ENCODE measurements around the gene TRPV2.

TRPV2 gene

GRCh38 chr17:16477666-16478065, 62.3 kb downstream of the TRPV2 start:
- DNase-seq = no peak

- no peak for DNase-seq
Observed at GRCh38 chr17:16478649-16479048, 63.3 kb downstream of the TRPV2 start.

DNA sequence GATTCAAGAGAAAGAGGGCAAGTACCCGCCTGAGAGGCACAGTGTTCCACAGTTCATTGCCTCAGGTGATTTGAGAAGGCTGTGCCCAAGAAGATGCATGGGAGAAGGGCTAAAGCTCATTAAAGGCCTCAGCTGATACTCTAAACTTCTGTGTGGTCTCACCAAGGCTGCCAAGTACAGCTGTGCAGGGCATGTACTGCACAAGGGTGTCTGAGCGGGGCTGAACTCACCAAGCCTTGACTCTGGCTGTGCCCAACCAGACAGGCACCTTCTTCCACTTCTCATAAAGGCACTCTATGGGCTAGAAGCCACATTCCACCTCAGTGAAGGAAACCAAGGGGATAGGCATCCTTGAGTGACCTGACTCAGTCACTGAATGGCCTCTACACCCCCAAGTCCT, 63.9 kb downstream of the TRPV2 start:
- DNase-seq = no peak

- DNase-seq = no peak
Observed at GRCh38 chr17:16480995-16481394, 65.6 kb downstream of the TRPV2 start.

DNA sequence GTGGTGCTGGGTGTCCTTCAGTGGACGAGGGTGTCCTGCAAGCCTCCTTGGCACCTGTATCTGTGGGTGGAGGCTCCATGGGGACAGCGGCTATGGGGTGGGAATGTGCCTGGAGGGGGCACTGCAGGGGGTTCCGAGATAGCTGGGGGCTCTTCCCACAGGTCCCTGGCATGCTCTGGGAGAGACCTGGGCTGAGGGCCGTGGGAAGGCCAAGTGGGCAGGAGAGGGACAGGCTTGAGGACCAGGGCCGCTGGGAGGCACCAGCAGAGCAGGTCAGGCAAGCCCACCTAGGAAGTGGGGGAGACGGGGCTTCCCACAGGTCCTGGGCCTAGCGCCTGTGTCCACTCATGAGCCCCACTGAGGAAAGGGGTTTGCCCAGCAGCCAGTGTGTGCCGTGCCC, 66.9 kb downstream of the TRPV2 start:
- no peak for DNase-seq

- no peak for DNase-seq
Observed at GRCh38 chr17:16483021-16483645, 67.8 kb downstream of the TRPV2 start.

DNA sequence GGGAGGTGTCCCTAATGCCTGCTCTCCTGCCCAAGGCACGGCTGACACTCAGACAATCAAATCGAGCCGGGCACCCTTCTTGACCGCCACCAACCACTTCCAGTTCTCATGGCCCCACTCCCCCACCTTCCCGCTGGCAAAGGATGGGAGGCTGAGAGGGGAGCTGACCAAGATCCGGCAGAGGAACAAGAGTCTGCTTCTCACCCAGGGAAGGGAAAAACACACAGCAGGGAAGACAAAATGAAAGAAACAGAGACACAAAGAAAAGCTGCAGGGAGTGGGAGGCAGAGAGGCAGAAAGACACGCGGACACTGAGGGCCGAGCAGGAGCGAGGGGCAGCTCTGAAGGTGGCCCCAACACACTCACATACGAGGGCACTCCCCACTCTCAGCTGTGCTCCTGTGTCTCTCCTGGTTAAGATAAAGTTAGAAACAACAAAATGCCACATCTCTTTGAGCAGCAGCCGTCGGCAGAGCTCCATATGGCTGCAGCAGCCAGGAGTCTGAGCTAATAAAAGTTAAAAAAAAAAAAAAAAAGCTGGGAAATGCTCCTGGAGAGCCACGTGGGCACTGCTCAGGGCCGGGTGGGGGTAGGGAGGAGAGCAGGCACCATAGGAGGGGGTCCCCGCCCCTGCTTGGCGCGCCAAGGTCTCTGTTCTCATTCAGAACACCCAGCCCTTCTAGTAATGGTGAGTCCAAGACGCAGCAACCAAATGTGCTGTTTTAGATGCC, 69.2 kb downstream of the TRPV2 start:
- DNase-seq = no peak
